IPS-18c (cell line): Measurements from ENCODE around the gene PTPN20.

ENCODE experiments used
- H3K4me3 ChIP-seq: 2 replicates; pipeline ENCODE4 v1.7.0; 2013; ENCODE audit warnings: low read depth, mild to moderate bottlenecking, low read length, moderate library complexity; ENCODE audit not compliant: insufficient read depth
- H3K9me3 ChIP-seq: one replicate; pipeline ENCODE4 v1.6.1; 2013; ENCODE audit warnings: mild to moderate bottlenecking, low read length, moderate library complexity; ENCODE audit not compliant: control insufficient read depth, insufficient read depth

PTPN20 gene

DNA sequence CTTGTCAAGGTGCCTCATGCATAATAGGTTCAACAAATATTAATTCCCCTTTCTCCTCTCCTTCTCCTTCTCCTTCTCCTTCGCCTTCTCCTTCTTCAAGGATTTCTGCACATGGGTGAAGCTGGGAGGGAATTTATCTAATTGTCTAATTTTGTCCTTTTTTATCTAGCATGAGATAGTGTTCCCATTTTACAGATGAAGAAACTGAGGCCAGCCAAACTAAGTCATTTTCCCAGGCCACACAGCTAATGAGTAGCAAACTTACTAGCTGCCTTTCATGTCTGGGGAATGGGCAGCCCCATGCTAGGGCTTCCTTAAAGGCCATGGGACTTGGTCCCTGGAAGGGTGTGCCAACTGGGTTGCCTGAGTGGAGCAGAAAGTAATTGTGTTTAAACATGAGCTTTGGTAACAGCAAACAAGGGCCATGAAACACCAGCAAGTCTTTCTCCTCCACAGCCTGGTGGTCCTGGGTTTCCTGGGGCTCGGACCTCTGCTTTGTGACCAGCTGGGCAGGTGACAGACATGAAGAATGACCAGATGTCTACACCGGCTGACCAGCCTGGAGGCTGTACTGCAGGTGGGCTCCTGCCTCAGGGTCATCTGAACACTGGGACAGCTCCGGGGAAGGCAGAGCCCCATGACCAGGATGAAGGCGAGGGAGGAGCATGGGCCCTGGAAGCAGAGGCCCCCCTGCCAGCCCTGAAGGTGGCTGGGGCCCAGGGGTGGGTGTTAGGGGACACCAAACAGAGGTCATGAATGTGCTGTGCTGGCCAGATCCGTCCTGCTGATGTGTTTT, 138.0 kb downstream of the PTPN20 start:
- no peaks in the 10 kb centered on the region for H3K9me3 ChIP-seq
- no peak overlapping the region for H3K4me3 ChIP-seq

DNA sequence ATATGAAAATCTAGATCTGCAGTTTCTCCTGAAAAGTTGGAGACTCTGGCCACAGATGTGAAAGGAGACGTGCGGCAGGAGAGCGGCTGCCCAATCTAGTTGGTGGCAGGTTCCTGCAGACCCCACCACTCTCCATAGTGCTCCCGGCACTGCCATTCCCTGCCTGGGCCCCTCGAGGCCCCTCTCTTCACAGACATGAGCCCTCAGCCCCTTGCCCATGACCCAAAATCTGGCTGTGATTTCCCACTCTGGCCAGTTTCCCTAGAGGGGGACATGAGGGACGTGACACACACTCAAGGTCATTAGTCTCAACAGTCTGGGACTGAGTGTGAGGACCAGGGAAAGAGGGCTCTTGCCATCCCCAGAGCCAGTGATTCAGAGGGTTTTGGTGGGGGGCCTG, 138.7 kb downstream of the PTPN20 start:
- H3K9me3 ChIP-seq: no peaks in the 10 kb centered on the region
- no peak overlapping the region for H3K4me3 ChIP-seq

DNA sequence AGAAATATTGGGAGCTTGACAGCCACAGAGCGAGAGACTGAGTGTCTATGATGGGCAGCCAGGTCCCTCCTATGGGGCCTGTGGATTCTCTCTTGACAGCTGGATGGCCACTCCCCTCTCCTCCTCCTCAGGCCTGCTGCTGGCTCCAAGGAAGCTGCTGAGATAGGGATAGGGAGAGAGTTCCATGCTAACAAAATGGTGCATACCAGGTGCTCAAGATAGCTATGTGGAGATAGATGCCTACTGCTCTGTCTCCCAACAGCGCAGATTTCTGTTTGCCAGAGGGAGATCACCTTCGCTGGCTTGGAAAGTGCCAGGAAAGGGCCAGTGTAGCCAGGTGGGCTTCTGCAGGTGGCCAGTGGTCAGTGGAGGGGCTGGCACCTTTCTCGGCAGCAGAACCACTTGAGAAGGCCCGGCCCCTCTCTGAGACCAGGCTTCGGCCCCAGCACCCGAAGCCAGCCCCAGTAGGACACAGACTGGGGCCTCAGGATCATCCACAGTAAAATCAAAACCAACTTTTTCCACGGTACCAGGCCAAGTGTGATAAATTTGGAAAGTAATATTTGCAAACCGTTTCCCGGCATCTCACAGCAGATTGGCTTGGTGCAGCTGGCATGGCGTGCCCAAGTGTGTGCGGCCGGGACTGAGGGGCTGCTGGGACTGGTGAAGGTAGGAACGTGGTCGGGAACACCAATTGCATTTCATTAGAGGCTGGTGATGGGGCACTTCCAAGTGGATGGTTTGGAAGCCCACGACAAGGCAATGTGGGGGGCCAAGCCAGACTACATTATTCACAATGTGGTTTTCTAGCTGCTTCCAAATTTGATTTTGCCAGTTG, 139.6 kb downstream of the PTPN20 start:
- H3K9me3 ChIP-seq: no peaks in the 10 kb centered on the region

DNA sequence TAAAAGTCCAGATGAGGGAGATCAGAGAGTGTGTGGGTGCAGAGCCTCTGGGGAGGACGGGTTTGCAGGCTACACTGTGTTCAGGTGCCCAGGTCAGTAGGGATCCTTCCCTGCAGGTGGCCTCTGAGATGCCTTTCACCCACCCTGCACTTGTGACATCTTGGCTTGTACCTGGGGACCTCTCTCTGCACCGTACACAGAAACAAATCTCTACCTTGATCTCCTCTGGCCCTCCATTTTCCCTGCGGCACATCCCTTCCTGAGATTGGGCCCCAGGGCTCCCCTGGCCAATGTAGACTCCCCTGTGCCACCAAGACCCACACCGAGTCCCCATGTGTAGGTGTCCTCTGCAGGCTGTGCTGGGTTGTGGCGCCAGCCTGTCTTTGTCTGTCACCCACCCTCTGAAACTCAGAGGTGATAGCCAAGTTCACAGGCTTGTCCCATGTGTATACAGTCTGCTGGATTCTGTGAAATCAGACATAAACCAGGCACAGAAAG, 140.6 kb downstream of the PTPN20 start:
- Histone ChIP-seq H3K9me3 (no peaks in the 10 kb centered on the region), H3K4me3 (no peak overlapping the region)

More for the DNA sequence above, 139.6 kb downstream of the PTPN20 start:
- no peak overlapping the region for H3K4me3 ChIP-seq
